Esophagus mucosa (tissue), 1 donor: ENCODE data around the gene NSDHL. TPM values are rescaled to one million over a fixed set of nuclear protein-coding genes. Genes with fewer than 3 reads are reported as not detected.

Source experiments
- ATAC-seq: fragments of 200-7000 bp; cut with Tn5 transposase; one replicate; pipeline ENCODE4 v1.9.1; 2020
- total RNA-seq: library from RNA; stranded (reverse); gene quantifications from one replicate; pipeline ENCODE4 v1.2.4, GENCODE V29; 2023
- donor health status: DM: yes; HTN: yes; CAD: no.

The NSDHL gene
- total RNA-seq, 1 donor from 2014 or later = 47.4 TPM

DNA sequence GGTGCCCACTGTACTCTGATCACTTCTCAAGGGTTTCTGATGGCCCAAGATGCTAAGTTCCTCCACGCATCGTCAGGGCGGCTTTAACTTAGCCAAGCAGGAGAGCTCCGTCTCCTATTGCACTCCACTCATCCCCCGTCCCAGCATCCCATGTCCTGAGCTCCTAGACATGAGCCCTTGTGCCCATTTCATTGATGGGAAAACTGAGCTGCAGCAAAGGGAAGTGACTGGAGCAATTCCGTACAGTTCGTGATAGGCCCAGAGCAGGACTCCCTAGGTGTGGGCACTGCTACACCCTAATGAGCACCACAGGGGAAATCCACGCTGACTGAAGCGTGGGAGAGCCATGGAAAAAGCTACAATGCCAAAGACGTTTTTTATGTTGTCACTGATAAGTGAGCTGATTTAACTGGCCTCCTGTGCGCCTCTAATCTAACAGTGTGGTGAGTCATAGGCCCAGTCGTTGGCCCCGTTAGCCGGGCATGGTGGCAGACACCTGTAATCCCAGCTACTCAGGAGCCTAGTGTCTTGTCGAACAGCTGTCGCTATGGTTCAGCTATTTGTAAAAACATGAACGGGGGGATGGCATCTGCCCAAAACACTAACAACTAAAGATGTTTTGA, 14.9 kb downstream of the NSDHL start:
- no peak for ATAC-seq

- no peak for ATAC-seq
Measured at GRCh38 chrX:152847281-152847680, 16.4 kb downstream of the NSDHL start.

DNA sequence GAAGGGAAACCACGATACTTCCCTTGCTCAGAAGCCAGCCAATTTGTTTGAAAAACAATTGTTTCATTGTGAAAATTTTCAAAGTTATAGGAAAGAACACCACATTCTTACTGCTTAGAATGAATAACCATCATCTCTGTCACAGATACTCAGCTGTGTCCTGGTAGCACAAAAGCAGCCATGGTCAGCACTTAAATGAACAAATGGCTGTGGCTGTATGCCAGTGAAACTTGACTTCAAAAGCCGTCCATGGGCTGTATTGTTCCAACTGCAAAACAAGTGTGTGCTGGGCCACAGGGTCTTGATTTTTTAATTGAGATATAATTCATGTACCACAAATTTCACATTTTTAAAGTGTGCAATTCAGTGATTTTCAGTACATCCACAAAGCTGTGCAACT, 19.6 kb downstream of the NSDHL start:
- no peak for ATAC-seq

DNA sequence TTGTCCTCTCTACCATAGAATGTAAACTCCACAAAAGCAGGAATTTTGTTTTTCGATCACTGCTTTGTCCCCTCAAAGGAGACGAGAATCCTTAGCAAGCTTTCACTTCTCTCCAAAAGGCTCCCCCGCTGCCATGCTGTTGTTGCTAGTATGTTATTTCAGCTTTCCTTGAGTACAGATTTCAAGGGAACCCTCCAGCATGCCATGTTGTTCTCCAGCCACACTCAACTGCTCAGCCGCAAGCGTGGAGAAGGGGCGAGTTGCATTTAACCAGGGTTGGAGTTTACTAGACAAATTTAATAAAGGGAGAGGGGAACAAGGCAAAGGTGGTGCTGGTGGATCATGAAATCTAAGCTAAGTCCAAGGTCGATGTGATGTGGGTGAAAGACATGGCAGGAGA, 23.1 kb downstream of the NSDHL start:
- no peak for ATAC-seq

DNA sequence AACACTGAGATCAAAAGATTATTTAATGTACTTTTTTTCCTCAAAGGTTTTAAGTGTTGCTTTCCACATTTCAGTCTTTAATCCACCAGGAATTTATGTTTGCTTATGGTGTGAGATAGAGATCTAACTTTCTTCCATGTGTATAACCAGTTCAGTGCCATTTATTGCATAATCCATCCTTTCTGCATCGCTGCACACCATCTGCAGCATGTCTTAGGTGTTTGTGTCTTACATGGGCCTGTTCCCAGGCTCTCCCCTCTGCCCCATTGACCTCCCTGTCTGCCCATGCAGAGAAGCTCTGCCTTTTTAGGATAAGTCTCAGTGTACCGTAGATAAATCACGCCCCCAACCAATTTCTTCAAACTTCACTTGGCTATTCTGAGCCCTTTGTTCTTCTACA, 30.3 kb downstream of the NSDHL start:
- ATAC-seq = peak; percentile 74

DNA sequence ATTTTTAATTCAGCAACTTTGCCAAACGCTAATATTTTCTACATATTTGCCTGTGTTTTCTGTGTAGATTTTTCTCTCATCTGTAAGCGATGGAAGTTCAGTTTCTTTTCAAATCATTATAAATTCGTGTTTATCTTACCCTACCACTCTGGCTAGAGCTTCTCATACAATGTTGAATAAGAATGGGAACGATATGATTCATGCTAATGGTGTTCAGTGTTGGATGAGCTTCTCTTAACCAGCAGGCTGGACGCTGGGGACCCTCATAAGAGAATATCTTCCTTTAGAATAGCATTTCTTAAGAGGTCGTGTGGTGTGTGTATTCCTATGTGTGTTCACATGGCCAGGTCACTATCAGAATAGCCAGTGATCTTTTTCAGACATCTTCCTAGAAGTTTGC, 31.0 kb downstream of the NSDHL start:
- no peak for ATAC-seq

DNA sequence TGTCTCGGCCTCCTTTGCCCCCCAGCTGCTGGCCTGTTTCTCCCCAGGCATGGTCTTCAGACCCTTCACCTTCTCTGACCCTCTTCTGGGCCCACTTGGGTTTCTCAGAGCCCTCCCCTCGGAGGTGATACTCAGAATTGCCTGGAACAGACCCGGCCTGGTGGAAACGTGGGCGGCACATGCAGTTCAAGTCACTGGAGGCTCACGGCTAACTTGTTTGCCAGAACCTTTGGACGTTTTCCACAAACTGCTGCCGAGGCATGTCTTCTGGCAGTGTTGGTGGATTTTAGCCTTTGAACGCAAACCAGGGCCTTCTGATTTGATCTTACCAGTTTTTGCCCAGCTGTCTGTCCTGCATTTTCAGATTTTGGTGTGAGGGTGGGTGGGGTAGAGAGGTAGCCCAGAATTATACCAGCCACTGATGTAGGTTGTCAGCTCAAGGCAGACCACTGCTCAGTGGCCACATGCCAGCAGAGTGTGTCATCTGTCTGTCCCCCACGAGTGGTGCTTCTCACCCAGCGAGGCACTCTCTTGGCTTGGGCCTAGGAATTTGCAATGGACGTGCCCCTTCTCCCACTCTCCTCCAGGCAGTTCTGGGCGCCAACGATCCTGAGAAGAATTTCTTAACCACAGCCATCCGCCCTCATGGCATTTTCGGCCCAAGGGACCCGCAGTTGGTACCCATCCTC, 34.5 kb downstream of the NSDHL start:
- peak; percentile 14 for ATAC-seq

- no peak for ATAC-seq
Measured at GRCh38 chrX:152866386-152866785, 35.5 kb downstream of the NSDHL start.

DNA sequence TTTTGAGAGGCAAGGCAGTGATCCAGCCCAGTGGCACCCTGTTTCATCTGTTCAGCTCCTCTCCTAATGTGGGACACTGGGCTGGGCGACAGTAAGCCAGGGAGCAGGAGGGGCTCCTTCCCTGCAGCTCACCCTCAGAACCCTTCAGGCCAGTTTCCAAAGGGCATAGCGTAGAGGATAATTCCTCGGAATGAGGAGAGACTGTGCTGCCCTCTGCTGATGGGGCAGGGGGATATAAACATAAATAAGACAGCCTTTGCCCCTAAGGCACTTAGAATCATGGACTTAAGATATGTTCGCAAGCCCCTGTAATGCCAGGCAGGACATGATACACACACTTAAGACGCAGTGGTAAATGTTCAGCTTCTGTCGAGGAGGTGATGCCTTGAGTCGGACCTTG, 39.1 kb downstream of the NSDHL start:
- ATAC-seq = no peak

GRCh38 chrX:152871260-152871659, 40.4 kb downstream of the NSDHL start:
- no peak for ATAC-seq

- ATAC-seq = no peak
Measured at GRCh38 chrX:152872522-152872921, 41.7 kb downstream of the NSDHL start.

GRCh38 chrX:152873361-152873760, 42.5 kb downstream of the NSDHL start:
- ATAC-seq = no peak

DNA sequence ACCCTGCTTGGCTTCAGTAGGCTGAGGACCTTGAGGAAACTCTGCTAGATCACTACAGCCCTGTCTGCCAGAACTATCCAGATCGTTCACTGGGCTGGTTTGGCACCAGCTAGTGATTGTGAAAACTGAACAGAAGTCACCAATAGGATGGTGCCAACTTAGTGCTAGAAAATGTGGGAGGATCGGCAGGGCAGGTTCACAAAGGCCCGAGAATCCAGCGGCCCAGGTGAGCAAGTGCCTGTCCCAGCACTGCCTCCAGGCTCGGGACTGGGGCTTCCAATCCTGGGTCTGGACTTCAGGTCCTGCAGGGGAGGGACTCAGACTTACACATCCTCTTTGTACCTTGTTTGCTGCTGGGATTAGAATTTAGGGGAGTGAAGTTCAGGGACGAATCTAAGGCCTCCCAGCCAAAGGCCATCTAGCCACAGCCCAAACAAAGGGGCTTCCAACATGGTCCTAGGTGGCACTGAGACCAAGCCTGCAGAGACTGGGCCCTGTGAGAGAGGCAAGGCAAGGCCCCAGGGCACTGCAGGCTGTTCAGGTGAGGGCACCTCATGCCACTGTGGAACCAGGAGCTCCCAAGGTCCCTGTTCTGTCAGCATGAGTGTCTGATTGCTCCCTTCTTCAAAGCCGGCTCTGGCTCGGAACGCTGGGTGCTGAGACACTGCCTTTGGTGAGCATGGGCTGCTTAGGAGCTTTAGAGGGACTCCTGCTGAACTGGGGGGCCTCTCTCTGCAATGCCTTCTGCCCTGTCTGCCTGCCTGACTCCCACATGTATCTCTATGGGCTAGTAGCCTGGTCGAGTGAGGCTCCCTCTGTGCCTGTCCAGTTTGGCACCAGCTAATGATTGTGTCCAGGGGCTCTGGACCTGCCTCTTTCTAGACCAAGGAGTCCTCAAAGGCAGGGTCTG, 46.3 kb downstream of the NSDHL start:
- ATAC-seq = peak; percentile 80

DNA sequence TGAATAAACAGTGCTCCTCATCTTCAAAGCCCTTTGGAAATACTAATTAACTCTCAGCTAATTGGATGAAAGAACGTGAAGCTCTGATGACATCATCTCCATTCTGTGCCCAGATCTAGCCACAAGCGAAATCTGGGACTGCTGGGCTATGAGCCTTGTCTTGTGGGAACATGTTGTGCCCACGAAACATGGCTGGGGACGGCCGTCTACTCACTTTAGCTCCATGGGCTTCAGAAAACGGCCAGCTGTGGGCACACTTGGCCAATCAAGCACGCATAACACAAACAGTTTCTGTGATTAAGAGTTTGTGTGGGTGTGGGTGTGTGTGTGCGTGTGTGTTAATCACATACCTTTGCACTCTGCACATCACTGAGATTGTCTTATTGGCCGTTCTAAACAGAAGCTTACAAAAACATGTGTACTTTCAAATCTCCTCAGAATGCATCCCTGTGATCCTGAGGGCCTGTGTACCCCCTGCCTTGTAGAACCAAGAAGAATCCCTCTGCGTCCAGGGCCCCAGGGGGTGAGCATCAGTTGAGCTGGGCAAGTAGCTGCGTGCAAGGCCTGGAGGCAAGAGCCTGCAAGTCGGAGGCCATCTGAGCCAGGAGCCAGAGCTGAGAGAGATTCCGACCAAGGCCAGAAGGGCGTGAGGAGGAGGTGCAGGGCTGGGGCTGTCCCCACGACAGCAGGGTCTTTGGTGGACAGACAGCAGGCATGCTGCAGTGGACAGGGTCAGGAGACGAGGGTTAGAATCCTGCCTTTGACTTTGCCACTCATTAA, 48.3 kb downstream of the NSDHL start:
- ATAC-seq = peak; percentile 74

GRCh38 chrX:152881289-152881688, 50.4 kb downstream of the NSDHL start:
- no peak for ATAC-seq

DNA sequence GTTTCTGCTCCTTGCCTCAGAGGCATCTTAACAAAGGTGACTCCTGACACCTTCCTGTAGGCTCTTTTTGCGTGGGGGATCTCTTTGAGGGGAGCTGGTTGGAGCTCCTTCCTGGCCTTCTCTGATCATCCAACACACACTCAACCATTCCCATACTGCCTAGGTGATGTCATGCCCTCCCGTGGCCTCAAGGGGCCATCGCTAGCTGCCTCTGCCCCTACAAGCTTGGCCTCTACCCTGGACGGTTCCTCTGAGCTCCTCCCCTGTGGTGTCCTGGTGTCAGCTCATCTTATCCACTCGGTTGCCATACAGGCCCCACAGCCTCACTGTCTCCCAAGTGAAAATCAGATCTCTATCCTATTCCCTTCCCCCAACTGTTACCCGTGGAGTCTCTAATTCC, 53.3 kb downstream of the NSDHL start:
- ATAC-seq = no peak

- no peak for ATAC-seq
Measured at GRCh38 chrX:152886716-152887115, 55.9 kb downstream of the NSDHL start.

GRCh38 chrX:152892499-152892898, 61.6 kb downstream of the NSDHL start:
- no peak for ATAC-seq

DNA sequence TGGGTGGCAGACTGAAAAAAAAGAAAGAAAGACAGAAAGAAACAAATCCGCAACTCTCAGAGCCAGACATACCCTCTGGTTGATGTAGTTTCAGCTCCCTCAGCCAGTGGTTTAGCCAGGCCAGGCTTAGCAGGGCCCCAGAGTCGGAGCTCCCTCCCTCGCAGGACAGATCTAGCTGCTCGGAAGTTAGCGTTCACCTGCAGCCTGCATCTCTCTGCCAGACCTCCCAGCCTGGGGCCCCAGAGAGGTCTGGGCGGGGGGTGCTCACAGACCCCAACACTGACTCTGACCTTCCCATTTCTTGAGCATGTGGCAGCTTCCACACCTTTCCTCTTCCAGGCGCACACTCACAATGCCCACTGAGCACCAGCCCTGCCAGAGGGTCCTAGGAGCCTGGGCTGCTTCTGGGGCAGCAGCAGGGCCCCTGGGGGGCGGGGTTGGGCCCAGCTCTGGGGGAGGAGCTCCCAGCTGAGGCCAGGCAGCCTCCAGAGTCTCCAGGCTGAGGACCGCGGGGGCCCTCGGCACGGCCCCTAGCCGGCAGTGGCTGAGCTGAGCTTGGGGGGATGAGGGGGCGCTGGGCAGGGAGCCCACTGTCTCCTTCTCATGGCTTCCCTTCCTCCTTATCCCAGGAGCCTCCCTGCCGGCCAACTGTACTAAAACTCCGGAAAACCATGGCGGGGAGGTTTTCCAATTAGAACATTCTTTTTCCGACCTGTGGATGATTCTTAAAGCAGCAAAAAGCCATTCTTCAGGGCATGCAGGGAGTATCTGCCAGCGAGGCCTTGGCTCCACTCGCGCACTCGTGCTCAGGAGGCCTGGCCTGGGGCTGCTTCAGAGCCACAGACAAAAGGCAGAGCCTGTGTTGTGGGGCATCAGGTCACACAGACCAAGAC, 62.4 kb downstream of the NSDHL start:
- ATAC-seq = no peak

- peak; percentile 68 for ATAC-seq
Measured at GRCh38 chrX:152893980-152894610, 63.2 kb downstream of the NSDHL start.

DNA sequence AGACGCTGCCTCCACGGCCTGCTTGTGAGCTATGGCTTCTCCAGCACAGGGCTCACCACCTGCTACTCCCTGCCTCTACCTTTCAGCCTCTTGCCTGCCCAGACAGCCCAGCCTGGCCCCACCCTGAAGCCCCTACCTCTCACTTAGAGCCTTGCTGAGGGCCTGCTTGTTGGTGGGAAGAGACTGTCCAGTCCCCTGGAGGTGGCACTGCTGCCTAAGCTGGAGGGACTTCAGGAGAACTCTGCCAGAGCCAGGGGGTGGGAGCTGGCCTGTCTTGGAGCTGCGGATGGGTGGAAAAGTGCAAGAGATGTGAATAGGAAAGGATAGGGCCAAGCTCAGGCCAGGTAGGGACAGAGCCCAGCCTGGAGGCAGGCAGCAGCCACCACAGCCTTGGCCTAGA, 64.3 kb downstream of the NSDHL start:
- ATAC-seq = no peak
